HK-2 (cell line): ENCODE data around the gene TNFRSF19.

ENCODE experiments used
- DNase-seq: peaks from one replicate; pipeline ENCODE4 v3.0.0-alpha.2; 2018; ENCODE audit not compliant: unreplicated experiment

The TNFRSF19 gene

DNA sequence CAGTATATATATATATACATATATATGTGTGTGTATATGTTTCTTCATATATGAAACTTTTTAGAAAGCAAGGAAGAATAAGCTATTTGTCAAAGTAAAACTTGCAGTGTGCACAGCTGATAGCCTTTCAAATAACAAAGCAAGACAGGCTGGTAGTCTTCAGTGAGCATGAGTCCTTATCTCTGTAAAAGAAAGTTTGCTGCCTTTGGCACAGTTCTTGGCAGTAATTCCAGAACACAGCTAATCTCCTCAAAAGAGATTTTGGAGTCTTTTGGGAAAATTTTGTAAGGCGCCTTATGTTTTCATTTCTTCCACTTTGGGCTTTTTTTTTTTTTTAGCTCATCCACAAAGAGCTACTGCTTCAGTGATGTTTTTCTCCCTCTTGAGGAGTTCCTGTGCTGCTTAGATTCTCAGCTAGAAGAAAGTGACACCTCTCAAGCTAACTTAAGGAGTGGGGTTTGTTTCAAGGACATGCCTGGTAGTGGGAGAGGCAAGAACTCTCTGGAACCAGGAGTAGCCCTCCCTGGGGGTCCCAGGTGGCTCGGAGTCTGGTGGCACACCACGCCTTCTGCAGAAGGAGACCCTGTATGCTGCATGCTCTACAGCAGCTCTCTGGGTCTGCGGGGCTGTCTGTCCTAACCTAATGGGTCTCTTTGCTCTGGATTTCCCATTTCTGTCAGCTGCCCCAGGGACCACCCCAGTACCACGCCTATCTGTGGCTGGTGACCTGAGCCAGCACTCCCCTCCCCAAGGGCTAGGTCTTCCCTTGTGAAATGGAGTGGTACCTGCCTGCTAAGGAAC, 58.8 kb downstream of the TNFRSF19 start:
- DNase-seq = no peak

DNA sequence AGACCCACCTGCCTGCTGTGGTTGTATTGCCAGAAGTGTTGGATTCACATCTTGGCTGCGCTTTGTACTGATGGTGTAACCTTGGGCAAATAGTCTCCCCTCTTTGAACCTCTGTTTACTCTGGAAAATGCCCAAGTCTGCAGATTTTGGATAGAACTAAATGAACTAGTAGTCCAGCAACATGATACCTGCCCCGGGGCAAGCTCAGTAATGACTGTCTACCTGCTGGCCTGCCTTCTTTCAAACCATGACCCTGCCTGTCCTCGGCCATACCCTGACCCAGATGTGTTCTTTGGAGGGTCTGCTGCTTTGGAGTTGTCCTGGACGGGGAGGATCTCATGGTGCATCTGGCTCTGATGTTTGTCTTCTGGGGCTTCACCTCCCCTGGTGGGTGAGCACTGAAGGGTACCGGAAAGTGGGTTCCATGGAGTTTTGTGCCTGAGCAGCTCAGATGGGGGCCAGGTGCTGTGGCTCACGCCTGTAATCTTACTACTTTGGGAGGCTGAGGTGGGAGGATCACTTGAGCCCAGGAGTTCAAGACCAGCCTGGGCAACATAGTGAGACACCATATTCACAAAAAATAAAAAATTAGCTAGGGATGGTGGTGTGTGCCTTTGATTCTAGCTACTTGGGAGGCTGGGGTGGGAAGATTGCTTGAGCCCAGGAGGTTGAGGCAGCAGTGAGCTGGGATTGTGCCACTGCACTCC, 59.5 kb downstream of the TNFRSF19 start:
- no peak for DNase-seq

DNA sequence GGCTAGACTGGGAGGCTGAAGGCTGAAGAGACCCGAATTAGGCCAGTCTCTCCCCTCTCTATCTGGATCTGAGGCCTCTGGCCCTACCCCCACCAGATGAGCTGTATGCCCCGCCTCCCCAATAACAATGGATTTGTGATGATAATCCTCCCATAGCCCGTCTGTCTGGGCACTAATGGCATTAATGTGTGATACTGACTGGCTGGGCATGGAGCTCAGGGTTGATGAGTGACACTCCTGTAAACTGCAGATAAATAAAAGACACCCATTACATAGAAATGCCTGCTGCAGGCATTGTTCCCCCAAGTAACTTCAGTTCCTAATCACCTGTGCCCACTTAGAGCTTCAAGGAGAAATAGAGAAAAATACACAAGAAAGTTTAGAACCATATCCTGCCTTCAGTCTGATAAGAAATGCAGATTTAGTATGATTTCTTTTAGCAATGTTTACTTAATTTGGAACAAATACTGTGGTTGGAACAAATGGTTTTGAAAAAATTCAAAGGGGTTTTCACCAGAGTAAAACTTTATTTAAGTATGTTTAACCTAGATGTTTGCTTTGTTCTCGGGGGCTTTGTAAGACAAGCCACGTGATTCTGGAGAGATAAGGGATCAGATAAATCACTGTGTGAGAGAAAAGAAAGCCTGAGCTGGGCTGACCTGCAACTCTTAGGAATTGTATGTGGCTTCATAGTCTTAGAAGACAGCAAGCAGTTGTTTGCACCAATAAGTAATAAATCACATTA, 60.3 kb downstream of the TNFRSF19 start:
- DNase-seq = no peak

DNA sequence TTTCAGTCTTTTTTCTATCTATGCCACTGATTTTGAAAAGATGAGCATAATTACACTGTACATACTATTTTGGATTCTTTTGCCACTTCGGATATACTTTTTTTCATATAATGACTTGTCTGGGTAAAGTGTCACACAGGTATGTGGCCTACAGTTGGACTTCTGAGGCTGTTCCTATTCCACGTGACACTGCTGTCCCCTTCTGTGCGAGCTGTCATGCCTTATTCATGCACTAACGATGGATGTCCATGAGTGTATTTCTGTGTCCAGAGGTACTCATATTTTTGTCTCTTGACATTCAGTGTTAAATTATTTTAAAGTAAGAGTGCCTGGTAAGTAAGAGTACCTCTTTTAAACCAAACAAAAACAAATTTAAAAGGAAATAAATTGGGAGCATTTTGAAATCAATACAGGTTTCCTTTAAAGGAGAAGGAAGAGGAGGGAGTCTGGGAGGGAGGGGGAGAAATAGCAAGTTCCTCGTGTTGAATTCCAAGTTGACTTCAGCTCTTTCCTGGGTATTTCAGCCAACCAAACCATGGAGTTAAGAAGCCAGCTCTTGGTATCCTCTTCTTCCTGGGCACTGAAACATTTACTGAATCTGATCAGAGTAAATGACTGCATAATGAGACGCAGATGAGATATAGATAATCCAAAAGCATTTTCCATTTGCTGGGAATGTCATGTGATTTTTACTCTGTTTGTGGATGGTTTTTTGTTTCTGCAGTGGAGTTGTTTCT, 61.3 kb downstream of the TNFRSF19 start:
- DNase-seq = no peak

DNA sequence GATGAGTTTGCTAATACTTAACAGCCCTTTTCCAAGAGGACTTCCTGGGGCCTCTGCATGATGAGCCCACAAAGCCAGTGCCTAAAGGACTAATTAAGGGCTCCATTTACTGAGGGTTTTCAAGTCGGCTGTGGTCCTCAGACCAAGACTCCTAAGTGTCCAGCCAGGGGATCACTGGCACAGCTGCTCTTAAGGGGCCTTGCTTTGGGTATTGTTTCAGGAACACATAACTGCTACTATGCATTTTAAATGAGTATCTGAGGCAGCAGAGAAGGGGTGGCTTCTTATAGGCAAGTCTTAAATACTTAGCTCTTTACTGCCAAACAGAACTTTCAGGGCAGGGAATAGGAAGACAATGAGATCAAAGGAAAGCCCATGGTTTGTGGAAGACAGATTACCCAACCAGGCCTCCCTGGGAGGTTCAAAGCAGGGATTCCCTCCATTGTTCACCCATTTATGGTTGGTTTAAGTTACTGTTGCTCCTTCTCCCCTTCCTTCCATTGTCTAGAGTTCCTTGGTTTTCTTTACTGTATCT, 61.9 kb downstream of the TNFRSF19 start:
- DNase-seq = no peak

DNA sequence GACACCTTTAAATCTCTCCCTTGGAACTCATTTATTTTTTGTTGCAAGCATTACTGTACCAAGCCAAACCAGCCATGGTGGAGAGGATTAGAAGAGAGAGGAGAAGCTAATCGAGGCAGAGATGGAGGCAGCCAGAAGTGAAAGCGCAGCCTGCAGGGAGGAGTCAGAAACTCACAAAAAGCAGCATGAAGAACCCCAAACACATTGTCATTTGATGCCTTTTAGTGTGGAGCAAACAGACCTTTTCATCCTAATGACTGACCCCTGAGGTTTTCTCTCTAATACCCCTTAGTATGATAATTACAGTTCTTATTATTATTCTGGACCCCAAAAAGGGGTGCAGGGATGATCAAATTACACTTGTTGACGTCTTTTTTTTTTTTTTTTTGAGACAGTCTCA, 62.5 kb downstream of the TNFRSF19 start:
- DNase-seq = no peak

DNA sequence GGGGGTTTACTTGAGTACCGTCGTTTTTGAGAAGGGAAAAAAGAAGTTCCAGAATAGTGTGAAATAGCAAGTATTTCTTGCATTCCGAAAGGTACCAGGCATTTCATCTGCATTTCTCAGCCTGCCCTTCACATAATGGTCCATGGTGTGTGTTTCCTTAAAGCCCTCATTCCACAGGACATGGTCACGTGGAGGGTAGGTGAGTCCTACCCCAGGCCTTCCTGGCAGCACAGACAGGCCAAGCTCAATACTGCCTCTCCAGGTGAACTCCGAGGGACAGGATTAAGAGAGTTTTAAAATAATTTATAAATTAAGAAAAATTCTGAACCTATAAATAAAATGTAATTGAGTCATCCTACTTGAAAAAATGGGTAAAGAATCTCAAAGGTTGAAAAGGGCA, 64.7 kb downstream of the TNFRSF19 start:
- no peak for DNase-seq

DNA sequence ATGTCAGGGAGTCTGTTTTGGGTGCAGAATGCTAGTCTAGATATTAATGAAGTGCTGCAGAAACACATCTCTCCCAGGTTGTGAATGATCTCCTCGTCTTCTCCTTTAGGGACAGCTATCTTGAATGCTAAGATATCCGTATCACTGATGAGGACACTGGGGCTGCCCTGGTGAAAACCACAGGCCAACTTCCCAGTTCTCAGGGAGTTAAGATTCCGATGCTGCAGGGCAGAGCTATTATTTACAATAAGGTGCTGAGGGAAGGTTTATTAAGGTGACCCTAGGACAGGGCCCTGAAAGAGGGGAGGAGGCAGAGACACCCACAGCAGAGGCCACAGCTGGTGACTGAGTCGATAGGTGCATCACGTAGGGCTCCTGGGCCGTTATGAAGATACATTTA, 66.1 kb downstream of the TNFRSF19 start:
- no peak for DNase-seq

DNA sequence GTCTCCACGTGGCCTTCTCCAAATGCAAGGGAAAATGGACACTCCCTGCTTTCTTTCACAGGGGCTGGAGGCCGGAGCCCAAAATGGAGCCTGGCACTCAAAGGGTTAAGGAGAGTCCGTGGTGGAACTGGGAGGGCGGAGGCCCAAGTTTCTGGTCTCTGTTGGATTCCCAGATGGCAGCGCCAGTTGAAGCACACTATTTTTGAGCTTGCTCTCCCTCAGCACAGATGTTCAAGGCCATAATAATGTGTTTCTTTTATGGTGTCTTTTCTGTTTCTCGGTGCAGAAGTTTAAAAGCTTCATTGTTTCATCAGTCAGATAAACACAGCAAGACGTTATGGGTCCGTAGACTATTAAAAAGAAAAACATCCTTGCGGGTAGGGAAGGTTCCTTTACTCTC, 67.6 kb downstream of the TNFRSF19 start:
- no peak for DNase-seq

DNA sequence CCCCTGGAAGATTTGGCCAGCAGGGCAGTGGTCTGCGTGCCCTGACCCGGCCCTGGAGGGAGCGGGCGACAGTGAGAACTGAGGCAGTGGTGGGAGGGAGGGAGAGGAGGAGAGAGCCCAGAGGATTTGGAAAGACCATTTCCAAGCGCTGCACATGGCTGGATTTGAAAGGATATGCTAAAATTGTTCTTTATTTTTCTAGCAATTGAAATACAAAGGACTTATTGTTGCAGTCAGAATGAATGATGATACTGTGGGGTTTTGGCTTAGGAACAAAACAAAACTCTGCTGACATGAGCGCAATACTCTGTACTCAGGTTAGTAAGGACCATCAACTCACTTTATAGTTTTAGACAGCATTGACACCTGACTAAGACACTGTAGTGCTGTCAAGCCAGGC, 69.5 kb downstream of the TNFRSF19 start:
- no peak for DNase-seq

DNA sequence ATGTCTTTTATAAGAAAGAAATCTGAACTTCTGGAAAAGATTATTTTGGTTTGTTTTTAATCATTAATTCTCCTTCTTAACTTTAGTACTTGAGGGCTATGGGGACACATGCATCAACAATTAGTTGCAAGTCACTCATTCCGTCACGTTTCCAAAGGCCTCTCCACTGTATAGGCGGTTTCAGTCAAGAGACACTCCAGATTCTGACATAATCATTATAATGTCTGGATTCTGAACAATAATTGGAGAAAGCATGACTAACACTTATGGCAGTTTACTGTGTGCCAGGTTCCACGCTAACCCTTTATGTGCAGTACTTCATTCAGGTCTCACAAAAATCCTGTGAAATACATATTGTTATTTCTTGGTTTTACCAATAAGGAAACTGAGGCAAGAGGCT, 71.9 kb downstream of the TNFRSF19 start:
- no peak for DNase-seq

DNA sequence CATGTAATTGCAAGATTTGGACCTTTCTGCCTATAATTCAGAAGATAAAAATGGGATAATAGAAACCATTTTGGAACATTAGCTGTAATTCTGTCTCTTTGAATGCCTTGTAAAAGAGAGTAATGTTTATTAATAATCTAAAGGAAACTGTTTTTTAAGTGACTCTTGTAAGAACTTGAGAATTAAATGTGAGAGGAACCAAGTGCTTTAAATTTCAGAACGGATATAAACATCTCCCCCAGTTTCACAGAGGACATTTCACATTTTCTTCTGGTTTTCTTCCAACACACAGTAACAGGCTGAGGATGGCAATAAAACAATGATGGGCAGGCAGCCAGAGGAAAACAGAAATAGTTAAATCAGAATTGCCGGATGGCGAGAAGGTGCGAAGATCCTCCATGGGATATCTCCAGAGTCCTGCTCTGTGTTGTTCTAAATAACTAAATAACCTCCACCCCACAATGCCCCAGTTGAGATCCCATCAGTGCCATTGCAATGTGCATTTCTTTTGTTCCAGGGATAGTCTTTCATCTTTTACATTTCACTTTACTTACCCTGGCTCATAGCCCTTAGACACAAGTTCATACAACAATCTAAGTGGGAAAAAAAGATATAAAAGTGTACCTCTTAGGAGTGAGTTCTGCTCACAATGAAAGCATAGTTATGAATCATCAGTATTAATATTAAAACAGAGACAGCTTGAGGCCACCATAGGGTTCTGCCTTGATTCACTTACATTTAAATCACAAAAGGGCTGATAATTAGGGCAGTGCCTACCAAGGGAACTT, 73.3 kb downstream of the TNFRSF19 start:
- DNase-seq = no peak

DNA sequence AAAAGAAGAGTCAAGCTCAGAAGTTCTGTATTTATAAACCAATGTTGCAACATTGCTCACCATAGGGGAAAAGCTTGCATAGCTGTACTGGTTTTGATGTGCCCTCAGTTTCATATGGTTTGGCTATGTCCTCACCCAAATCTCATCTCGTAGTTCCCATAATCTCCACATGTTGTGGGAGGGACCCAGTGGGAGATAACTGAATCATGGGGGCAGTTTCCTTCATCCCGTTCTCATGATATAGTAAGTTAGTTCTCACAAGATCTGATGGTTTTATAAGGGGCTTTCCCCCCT, 73.9 kb downstream of the TNFRSF19 start:
- DNase-seq = no peak

DNA sequence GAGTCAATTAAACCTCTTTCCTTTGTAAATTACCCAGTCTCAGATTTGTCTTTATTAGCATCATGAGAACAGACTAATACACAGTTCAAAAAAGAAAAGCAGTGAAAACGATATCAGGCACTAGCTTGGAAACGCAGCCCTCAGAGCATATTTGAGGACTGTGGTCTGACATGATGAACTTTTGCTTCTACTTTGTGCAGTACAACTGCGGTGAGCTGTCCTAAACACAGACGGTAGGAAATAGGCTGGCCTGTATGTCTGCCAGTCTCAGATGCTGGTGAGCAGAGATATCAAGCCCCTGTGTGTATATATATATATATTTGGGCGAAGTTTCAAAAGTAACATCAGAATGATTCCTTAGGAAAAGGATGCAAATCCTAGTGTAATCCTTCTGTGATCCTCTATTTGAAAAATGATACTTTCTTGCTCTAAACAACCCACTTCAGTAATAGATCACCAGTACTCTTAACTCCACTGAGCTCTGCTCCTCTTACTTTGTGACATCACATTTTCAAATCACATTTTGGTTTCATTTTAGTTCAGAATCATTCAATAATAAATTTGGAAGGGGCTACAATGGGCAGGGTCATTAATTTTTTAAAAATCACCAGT, 74.4 kb downstream of the TNFRSF19 start:
- no peak for DNase-seq

DNA sequence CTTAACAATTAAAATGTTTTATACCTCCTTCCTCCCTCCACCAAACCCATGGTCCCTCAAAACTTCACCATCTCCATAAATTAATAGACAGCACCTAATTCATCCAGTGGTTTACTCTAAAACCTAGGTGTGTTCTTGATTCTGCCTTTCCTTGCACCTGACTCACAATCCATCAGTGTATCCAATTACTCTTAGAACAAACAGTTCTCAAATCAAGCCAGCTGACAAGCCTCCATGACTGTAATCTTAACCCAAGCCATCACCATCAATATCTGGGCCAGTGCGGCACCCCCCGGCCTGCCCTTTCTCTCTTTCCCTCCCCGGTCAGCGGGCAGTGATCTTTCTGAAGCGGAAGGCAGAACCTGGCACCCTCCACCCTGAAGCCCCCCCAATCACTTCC, 75.6 kb downstream of the TNFRSF19 start:
- DNase-seq = no peak

DNA sequence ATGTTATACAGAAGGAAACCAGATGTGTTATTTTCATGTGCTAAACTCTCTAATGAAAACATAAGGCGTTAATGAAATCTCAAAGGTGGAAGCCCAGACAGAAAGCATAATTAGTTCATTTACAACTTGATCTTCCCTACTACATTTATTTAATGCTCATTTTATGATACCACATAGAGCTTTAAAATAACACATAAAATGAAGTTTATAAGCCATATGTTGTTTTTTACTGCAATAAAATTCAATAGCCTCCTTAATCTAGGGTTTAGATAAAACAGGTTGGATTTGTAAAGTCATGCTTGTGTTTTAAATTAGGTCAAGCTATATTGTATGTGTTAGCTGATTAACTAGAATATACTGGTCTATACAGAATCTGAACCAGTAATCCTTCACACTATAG, 81.2 kb downstream of the TNFRSF19 start:
- DNase-seq = no peak

DNA sequence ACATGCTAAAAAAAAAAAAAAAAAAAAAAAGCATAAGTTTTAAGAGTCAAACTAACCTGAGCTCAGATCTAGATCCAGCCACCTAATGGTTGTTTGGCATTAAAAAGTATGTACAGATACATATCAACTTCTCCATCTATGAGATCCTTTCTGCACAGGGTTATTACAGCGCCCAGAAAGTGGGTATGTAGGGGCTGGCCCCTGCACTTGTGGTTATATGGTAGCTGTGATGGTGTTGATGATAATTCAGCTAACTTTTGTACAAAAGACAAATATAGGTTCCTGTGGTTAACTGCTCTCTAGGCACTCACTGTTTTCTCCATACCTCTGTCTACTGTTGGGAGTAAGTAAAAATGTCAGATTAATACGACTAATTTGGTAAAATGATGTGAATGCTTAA, 81.7 kb downstream of the TNFRSF19 start:
- no peak for DNase-seq

DNA sequence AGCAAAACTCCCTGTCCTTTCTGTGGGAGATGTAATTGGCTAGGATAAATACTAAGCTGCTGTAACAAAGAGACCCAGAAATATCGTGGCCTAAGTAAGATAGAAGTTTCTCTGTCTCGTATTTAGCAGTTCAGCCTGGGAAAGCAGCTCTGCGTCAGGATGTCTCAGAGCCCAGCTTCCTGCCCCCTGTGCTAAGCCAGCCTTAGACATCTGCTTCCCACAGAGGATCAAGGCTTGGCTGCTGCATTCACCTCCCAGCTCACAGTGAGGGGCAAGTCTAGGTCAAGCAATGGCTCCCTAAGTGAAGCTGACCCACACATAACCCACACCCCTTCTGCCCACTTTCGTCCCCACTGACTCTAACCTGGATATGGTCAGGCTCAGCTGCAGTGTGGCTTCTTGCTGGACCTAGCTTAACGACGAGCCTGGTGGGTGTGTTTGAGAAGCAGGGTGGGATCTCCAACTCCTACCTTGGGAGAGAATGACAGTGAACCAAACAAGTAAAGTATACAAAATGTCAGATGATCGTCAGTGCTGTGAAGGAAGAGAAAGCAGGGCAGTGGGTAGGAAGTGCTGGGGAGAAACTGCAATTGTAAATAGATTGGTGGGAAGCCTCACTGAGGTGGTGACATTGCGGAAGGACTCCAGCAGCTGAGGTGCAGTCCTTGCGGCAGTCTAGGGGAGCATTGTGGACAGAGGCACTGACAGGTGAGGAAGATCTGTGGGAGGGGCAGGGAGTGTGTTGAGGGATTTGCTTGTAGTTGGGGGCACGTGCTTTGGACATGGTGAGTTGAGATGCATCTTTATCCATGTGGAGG, 82.9 kb downstream of the TNFRSF19 start:
- DNase-seq = no peak

DNA sequence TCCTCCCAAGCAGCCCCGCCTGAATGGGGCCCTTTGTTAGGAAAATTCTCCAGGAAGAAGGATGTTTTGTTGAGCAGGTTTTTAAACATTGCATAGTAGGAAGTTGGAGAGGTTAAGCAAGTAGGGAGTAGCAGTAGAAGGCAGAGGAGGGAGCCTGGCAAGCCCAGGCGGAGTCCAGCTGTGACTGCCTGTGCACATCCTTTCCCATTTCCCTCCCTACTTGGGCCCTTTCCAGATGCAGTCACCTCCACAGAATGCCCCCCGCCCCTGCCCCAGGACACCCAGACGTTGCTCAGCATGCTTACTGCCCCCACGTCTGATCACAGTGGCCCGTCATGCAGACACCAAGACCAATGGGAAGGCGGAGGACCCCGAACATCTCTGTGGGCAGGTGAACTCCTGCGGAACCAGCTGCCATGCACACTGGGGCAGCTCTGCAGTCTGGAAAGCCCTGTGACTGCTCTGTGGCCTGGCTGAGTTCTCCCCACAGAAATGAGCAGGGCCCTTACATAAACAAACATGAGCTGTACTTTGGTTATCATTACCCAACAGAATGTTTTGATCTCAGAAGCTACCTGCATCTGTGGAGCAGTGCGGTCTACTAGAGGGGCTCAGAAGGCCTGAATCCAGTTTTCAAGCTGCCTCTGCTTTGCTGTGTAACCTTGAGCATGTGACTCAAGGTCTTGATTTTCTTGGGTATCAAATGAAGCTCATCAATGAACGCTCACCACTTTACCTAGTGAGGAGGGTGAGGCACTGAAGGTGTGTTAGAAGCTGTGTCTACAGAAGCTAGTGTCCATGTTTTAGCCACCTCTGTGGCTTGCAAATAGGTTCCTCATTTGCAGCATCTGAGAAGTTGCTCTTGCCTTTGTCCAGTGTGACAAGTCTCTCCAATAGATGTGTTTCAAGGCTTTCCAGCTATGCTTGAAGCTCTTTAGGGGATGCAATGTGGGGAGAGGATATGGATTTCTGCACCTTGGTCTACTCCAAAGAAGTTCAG, 84.2 kb downstream of the TNFRSF19 start:
- no peak for DNase-seq
